IMR-90 (cell line): ENCODE measurements around the gene LHPP. TPM values are rescaled to one million over a fixed set of nuclear protein-coding genes. Genes with fewer than 3 reads are reported as not detected.

Experiments used
- ATAC-seq: fragments of 200-7000 bp; cut with Tn5 transposase; 2 replicates; pipeline ENCODE4 v1.9.1; 2020; ENCODE audit warnings: low read depth, mild to moderate bottlenecking, moderate library complexity
- BruUV-seq: library from RNA; stranded (reverse); fragments of 400-500 nt; replicated peaks from 2 replicates; lab custom pipeline; 2021; lab: Mats Ljungman, UMichigan
- CTCF ChIA-PET: fragments of 300-600 bp; formaldehyde crosslinking; extraction: SDS; loops from one replicate; lab custom pipeline; 2021; ENCODE audit warnings: antibody characterized with exemption; lab: Yijun Ruan, JAX
- POLR2A ChIA-PET: fragments of 300-600 bp; sonication (Branson Sonifier 250); formaldehyde crosslinking; loops from one replicate; lab custom pipeline; 2022; ENCODE audit warnings: antibody characterized with exemption; ENCODE audit not compliant: unreplicated experiment; lab: Charles Lee
- DNase-seq: peaks from one replicate; pipeline ENCODE4 v3.0.0; 2013
- H2AFZ ChIP-seq: replicated peaks from 2 replicates; pipeline ENCODE3; 2013; ENCODE audit warnings: low read length, mild to moderate bottlenecking; ENCODE audit not compliant: poor library complexity
- H2AK5ac ChIP-seq: 2 replicates; pipeline ENCODE4 v1.6.1; 2013; ENCODE audit warnings: low read depth, low read length, inconsistent platforms
- H2AK9ac ChIP-seq: replicated peaks from 2 replicates; pipeline ENCODE3; 2013; ENCODE audit warnings: mild to moderate bottlenecking, low read depth, low read length, moderate library complexity; ENCODE audit not compliant: poor library complexity
- H2BK120ac ChIP-seq: 2 replicates; pipeline ENCODE4 v1.6.1; 2013; ENCODE audit warnings: low read depth, low read length, inconsistent platforms
- H2BK15ac ChIP-seq: 3 replicates; pipeline ENCODE4 v1.6.1; 2013; ENCODE audit warnings: low read depth, low read length, inconsistent platforms
- H2BK20ac ChIP-seq: 2 replicates; pipeline ENCODE4 v1.6.1; 2013; ENCODE audit warnings: low read depth, mild to moderate bottlenecking, inconsistent platforms, low read length, moderate library complexity
- H2BK5ac ChIP-seq: 2 replicates; pipeline ENCODE4 v1.6.1; 2013; ENCODE audit warnings: mild to moderate bottlenecking, low read depth, low read length, inconsistent platforms; ENCODE audit not compliant: poor library complexity, severe bottlenecking
- H3K14ac ChIP-seq: replicated peaks from 2 replicates; pipeline ENCODE4 v1.6.1; 2013; ENCODE audit warnings: low read depth, low read length, inconsistent platforms
- H3K18ac ChIP-seq: 2 replicates; pipeline ENCODE4 v1.6.1; 2013; ENCODE audit warnings: low read depth, low read length, control low read depth
- H3K23ac ChIP-seq: 2 replicates; pipeline ENCODE4 v1.6.1; 2013; ENCODE audit warnings: low read depth, low read length, inconsistent platforms
- H3K27ac ChIP-seq: 2 replicates; pipeline ENCODE4 v1.5.1; 2013; ENCODE audit warnings: mild to moderate bottlenecking, control low read depth, low read length; ENCODE audit not compliant: insufficient read depth
- H3K27me3 ChIP-seq: 2 replicates; pipeline ENCODE4 v1.6.1; 2013; ENCODE audit warnings: low read length; ENCODE audit not compliant: control insufficient read depth, insufficient read depth
- H3K36me3 ChIP-seq: 2 replicates; pipeline ENCODE4 v1.6.1; 2013; ENCODE audit warnings: low read length, mixed read lengths; ENCODE audit not compliant: control insufficient read depth, insufficient read depth
- H3K4ac ChIP-seq: 2 replicates; pipeline ENCODE4 v1.6.1; 2013; ENCODE audit warnings: low read depth, low read length, inconsistent platforms
- H3K4me1 ChIP-seq: 2 replicates; pipeline ENCODE4 v1.6.1; 2013; ENCODE audit warnings: low read length, mixed read lengths; ENCODE audit not compliant: control insufficient read depth, insufficient read depth
- H3K4me2 ChIP-seq: 2 replicates; pipeline ENCODE4 v1.6.1; 2013; ENCODE audit warnings: low read depth, mild to moderate bottlenecking, control low read depth, low read length, moderate library complexity
- H3K4me3 ChIP-seq: 2 replicates; pipeline ENCODE4 v1.5.1; 2013; ENCODE audit warnings: low read depth, mild to moderate bottlenecking, control low read depth, low read length, moderate library complexity; ENCODE audit not compliant: insufficient read depth
- H3K56ac ChIP-seq: 2 replicates; pipeline ENCODE4 v1.6.1; 2013; ENCODE audit warnings: low read length, inconsistent platforms; ENCODE audit not compliant: insufficient read depth; ENCODE audit errors: extremely low read depth
- H3K79me1 ChIP-seq, 2 experiments: 2 replicates each; pipeline ENCODE4 v1.6.1; 2013; ENCODE audit warnings: low read length in 2 of 2, inconsistent platforms in 1 of 2, low read depth in 1 of 2
- H3K9ac ChIP-seq: 2 replicates; pipeline ENCODE4 v1.6.1; 2013; ENCODE audit warnings: low read depth, low read length, control low read depth
- H3K9me1 ChIP-seq: 2 replicates; pipeline ENCODE4 v1.6.1; 2013; ENCODE audit warnings: low read length, inconsistent platforms; ENCODE audit not compliant: insufficient read depth
- H3K9me3 ChIP-seq: 2 replicates; pipeline ENCODE4 v1.6.1; 2013; ENCODE audit warnings: low read length; ENCODE audit not compliant: control insufficient read depth, insufficient read depth
- H4K20me1 ChIP-seq: 2 replicates; pipeline ENCODE4 v1.6.1; 2013; ENCODE audit warnings: low read length, inconsistent platforms; ENCODE audit not compliant: insufficient read depth
- H4K5ac ChIP-seq: 2 replicates; pipeline ENCODE4 v1.6.1; 2013; ENCODE audit warnings: mild to moderate bottlenecking, low read depth, low read length, control low read depth
- H4K8ac ChIP-seq, 2 experiments: 2 replicates each; pipeline ENCODE4 v1.6.1; 2013; ENCODE audit warnings: low read depth in 2 of 2, low read length in 2 of 2, control low read depth in 1 of 2, inconsistent platforms in 1 of 2
- H4K91ac ChIP-seq: 2 replicates; pipeline ENCODE4 v1.6.1; 2013; ENCODE audit warnings: low read depth, low read length, inconsistent platforms; ENCODE audit not compliant: insufficient read depth
- FOS ChIP-seq: fragments of 150-350 bp; IDR thresholded peaks from 2 replicates; pipeline ENCODE4 v1.6.1; 2016; ENCODE audit warnings: low read depth, low read length
- WGBS, 2 experiments: methylation state at CpG; one replicate each; pipeline versions ENCODE4 v1.1.5 to v1.1.7; 2013; ENCODE audit warnings: missing lambda C conversion rate in 2 of 2; ENCODE audit not compliant: insufficient read length in 1 of 2; ENCODE audit errors: extremely low coverage in 2 of 2; 5-methylcytosine and 5-hydroxymethylcytosine counted together
- dilution Hi-C: fragments of 300-500 bp; cut with HindIII; formaldehyde crosslinking; loops from one replicate; pipeline ENCODE4 v1.14.3; 2018; ENCODE audit warnings: low sequenced_read_pairs; ENCODE audit not compliant: unreplicated experiment
- in situ Hi-C: fragments of 300-500 bp; cut with MboI; formaldehyde crosslinking; loops from 3 replicates; pipeline ENCODE4 v1.14.3; 2019; ENCODE audit warnings: low sequenced_read_pairs, inconsistent platforms, mixed read lengths
- intact Hi-C: fragments of 100-400 bp; cut with micrococcal nuclease; formaldehyde crosslinking; loops from 2 replicates; pipeline ENCODE4 v1.10.0; 2022
- polyA plus RNA-seq, 3 experiments: library from polyadenylated mRNA; depleted of rRNA; stranded (reverse); fragments of >200 nt; gene quantifications; 2 replicates each; pipeline ENCODE4 v1.2.3, GENCODE V29; 2012; ENCODE audit warnings: low replicate concordance in 1 of 3
- total RNA-seq: library from RNA; depleted of rRNA; stranded (reverse); fragments of >200 nt; gene quantifications from 2 replicates; pipeline ENCODE4 v1.2.3, GENCODE V29; 2012

Gene LHPP
- total and polyA plus RNA-seq, 2 of the 4 experiments (the other 2 are of a cell fraction), result 2.7 to 8.3 TPM

DNA sequence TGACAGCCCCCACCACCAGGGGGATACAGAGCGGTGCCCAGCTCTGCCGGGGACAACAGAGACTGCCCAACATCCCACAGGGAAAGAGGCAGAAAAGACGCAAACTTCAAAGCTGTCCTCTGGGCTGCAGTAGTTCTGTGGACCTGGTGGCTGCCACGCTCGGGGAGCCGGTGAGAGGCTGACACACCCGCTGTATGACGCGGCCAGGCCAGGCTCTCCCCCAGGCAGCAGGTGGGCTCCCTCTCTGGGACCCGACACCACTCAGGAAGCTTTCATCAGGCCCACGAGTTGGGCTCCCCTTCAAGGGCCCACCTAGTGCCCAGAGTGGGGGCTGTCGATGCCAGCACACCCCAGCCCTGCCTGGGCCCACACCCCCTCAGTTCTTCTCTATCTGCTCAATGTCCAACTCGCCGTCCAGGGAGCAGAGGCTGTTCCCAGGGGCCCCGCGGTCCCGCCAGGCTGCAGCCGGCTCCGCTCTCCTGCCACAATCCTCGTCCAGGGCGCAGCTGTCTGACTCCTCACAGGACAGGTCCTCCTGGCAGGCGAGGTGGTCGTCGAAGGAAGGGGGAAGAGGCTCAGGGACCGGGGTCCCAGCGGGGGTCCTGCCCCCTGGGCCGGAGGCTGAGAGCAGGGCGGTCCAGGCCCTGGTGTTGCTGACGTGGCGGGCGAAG, 161.4 kb downstream of the LHPP start:
- no peaks in the 10 kb centered on the region for H3K9me3 ChIP-seq
- H3K27ac ChIP-seq, result no peak overlapping the region
- no peak overlapping the region for H2BK120ac ChIP-seq
- no peaks in the 10 kb centered on the region; the same call in 1 of the 2 replicates for H3K9me1 ChIP-seq
- no peak overlapping the region for H3K56ac ChIP-seq
- no peaks in the 10 kb centered on the region for H3K27me3 ChIP-seq
- DNase-seq (no peak), ATAC-seq (no peak)
- H3K4ac ChIP-seq, result no peak overlapping the region
- 76% methylated on average over 11 of the region's 31 CpGs; no CpG with 5 or more reads in 1 of the 2 experiments for WGBS, 2 experiments
- H4K5ac ChIP-seq, result no peak overlapping the region
- no peak overlapping the region for H2AFZ ChIP-seq
- ChIA-PET POLR2A (no interaction called here), CTCF (no interaction called here)
- H3K14ac ChIP-seq, result no peak overlapping the region
- H4K91ac ChIP-seq, result no peak overlapping the region
- no peak overlapping the region for H3K4me2 ChIP-seq
- TF ChIP-seq FOS, result no peak
- no peak overlapping the region for H2AK5ac ChIP-seq
- H3K4me1 ChIP-seq, result peaks cover 2% of the 10 kb centered on the region; the same call in 1 of the 2 replicates
- dilution Hi-C loops, result no loop called here
- no peaks in the 10 kb centered on the region for H3K79me1 ChIP-seq
- no TSS peak for BruUV-seq
- H3K4me3 ChIP-seq, result no peak overlapping the region
- in situ Hi-C loops, result no loop called here
- H3K23ac ChIP-seq, result no peak overlapping the region
- H2BK5ac ChIP-seq, result no peak overlapping the region
- H3K18ac ChIP-seq, result no peak overlapping the region
- no peak overlapping the region for H2BK15ac ChIP-seq
- no peak overlapping the region for H2AK9ac ChIP-seq
- intact Hi-C loops, result no loop called here
- H3K9ac ChIP-seq, result no peak overlapping the region
- no peak overlapping the region for H2BK20ac ChIP-seq
- H4K20me1 ChIP-seq, result no peaks in the 10 kb centered on the region; the same call in none of the 2 replicates
- peaks cover 2% of the 10 kb centered on the region; the same call in 1 of the 2 replicates for H3K36me3 ChIP-seq
- no peak overlapping the region for H4K8ac ChIP-seq
